Stimulated activated CD8-positive, alpha-beta memory T cell treated with anti-CD3 and anti-CD28 coated beads, Interleukin-7, amount 100 ng/mL, for 4 hours (primary cell): Measurements from ENCODE around the gene OLFM2.
"Not testable (repeated sequence)": the region's sequence is repeated elsewhere in the genome, so short reads cannot be mapped to it uniquely, and the experiment has no call there.

Source experiments
- DNase-seq, 2 donors: peaks; one replicate each; pipeline ENCODE4 v3.0.0-alpha.2; 2020; ENCODE audit warnings: low read depth in 2 of 2

OLFM2 gene

GRCh38 chr19:9936326-9937000, at the start of gene OLFM2:
OLFM2 (minus strand) TSS chr19:9936515; CDS start chr19:9936366, 149 bp downstream.
- peak in 1 of 2 donors; percentile 42 for DNase-seq

- no peak for DNase-seq
These were observed 45.3 kb upstream of the OLFM2 start for GRCh38 chr19:9981406-9982260.

GRCh38 chr19:9972103-9972502, 35.8 kb upstream of the OLFM2 start:
- DNase-seq, result no peak

GRCh38 chr19:9971166-9971897, 35.0 kb upstream of the OLFM2 start:
- DNase-seq, result no peak

- DNase-seq, result no peak
These were observed 34.2 kb upstream of the OLFM2 start for GRCh38 chr19:9970481-9970880.

- DNase-seq, result no peak
These were observed 33.3 kb upstream of the OLFM2 start for GRCh38 chr19:9969688-9969975.

GRCh38 chr19:9968820-9969687, 32.7 kb upstream of the OLFM2 start:
- DNase-seq, result no peak

- no peak for DNase-seq
These were observed 31.0 kb upstream of the OLFM2 start for GRCh38 chr19:9967326-9967725.

- DNase-seq, result no peak
These were observed 30.1 kb upstream of the OLFM2 start for GRCh38 chr19:9966448-9966847.

- DNase-seq, result no peak
These were observed 29.7 kb upstream of the OLFM2 start for GRCh38 chr19:9966024-9966423.

GRCh38 chr19:9962623-9963290, 26.4 kb upstream of the OLFM2 start:
- no peak for DNase-seq

- DNase-seq, result no peak
These were observed 24.8 kb upstream of the OLFM2 start for GRCh38 chr19:9961103-9961502.

GRCh38 chr19:9958379-9958821, 22.1 kb upstream of the OLFM2 start:
- DNase-seq, result no peak

- DNase-seq, result no peak
These were observed 20.6 kb upstream of the OLFM2 start for GRCh38 chr19:9956956-9957355.

- no peak for DNase-seq
These were observed 17.7 kb upstream of the OLFM2 start for GRCh38 chr19:9953802-9954542.

- DNase-seq, result no peak
These were observed 16.0 kb upstream of the OLFM2 start for GRCh38 chr19:9952276-9952675.

- DNase-seq, result no peak
These were observed 11.1 kb upstream of the OLFM2 start for GRCh38 chr19:9947441-9947840.

GRCh38 chr19:9946528-9947125, 10.3 kb upstream of the OLFM2 start:
- not testable (repeated sequence) for DNase-seq

GRCh38 chr19:9945319-9945966, 9.1 kb upstream of the OLFM2 start:
- no peak for DNase-seq
